HCT116 (cell line): Measurements from ENCODE around the gene GZF1. TPM values are rescaled to one million over a fixed set of nuclear protein-coding genes. Genes with fewer than 3 reads are reported as not detected.

Experiments
- ATAC-seq: fragments of 200-7000 bp; cut with Tn5 transposase; 2 replicates; pipeline ENCODE4 v1.9.1; 2020; ENCODE audit warnings: mild to moderate bottlenecking, moderate library complexity
- BruUV-seq: library from RNA; stranded (reverse); fragments of 400-500 nt; replicated peaks from 2 replicates; lab custom pipeline; 2021; lab: Mats Ljungman, UMichigan
- CTCF ChIA-PET: fragments of 300-600 bp; sonication (Branson Sonifier 250); formaldehyde crosslinking; loops from one replicate; lab custom pipeline; 2021; ENCODE audit warnings: antibody characterized with exemption; lab: Charles Lee
- POLR2A ChIA-PET: fragments of 300-600, 350-600 bp; sonication (Branson Sonifier 250); formaldehyde crosslinking; loops from one replicate; lab custom pipeline; 2021; ENCODE audit warnings: antibody characterized with exemption; lab: Charles Lee
- RAD21 ChIA-PET, 2 experiments: fragments of 300-600 bp; sonication (Branson Sonifier 250); formaldehyde crosslinking; loops; one replicate each; lab custom pipeline; 2023; ENCODE audit warnings: low total read pairs in 2 of 2; ENCODE audit not compliant: uncharacterized antibody in 2 of 2, unreplicated experiment in 2 of 2, low non-redundant PET in 1 of 2; lab: Charles Lee
- DNase-seq: peaks from one replicate; pipeline ENCODE4 v3.0.0-alpha.2; 2010; ENCODE audit warnings: low read depth, low spot score
- H2AFZ ChIP-seq: fragments of 200-600 bp; shearing (Covaris generic), sonication (generic); 2 replicates; pipeline ENCODE4 v1.6.1; 2017; ENCODE audit warnings: low read depth, mixed run types, mixed read lengths, antibody characterized with exemption, low read length; ENCODE audit not compliant: poor library complexity, severe bottlenecking
- H3K27ac ChIP-seq: 2 replicates; pipeline ENCODE4 v1.5.1; 2012; ENCODE audit warnings: low read depth, low read length
- H3K27me3 ChIP-seq: fragments of 200-600 bp; sonication (generic); 2 replicates; pipeline ENCODE4 v1.6.1; 2016; ENCODE audit warnings: mixed run types, low read length, mixed read lengths; ENCODE audit not compliant: insufficient read depth
- H3K36me3 ChIP-seq, 2 experiments: fragments of 200-500 bp in 1 of 2; fragments of 200-600 bp in 1 of 2; sonication (Bioruptor generic) in 1 of 2; sonication (generic) in 1 of 2; 2 replicates each; pipeline versions ENCODE4 v1.5.1 to v1.6.1; 2014 to 2016; ENCODE audit warnings: low read length in 2 of 2, inconsistent platforms in 1 of 2, mixed read lengths in 1 of 2, mixed run types in 1 of 2; ENCODE audit not compliant: insufficient read depth in 2 of 2, control insufficient read depth in 1 of 2
- H3K4me1 ChIP-seq, 2 experiments: fragments of 200-600 bp in 1 of 2; sonication (generic) in 1 of 2; 2 replicates each; pipeline versions ENCODE4 v1.5.1 to v1.6.1; 2012 to 2017; ENCODE audit warnings: low read length in 2 of 2, inconsistent platforms in 1 of 2, mild to moderate bottlenecking in 1 of 2, mixed read lengths in 1 of 2, mixed run types in 1 of 2, moderate library complexity in 1 of 2; ENCODE audit not compliant: insufficient read depth in 2 of 2, control insufficient read depth in 1 of 2
- H3K4me2 ChIP-seq: fragments of 200-600 bp; sonication (generic); 2 replicates; pipeline ENCODE4 v1.6.1; 2017; ENCODE audit warnings: mixed run types, low read length, mixed read lengths
- H3K4me3 ChIP-seq, 2 experiments: fragments of 200-600 bp in 1 of 2; sonication (generic) in 1 of 2; replicated peaks in 1 of 2; 2 replicates each; pipeline ENCODE4 v1.5.1; 2011 to 2016; ENCODE audit warnings: low read length in 2 of 2, control low read depth in 1 of 2, low read depth in 1 of 2, mild to moderate bottlenecking in 1 of 2, mixed read lengths in 1 of 2, mixed run types in 1 of 2
- H3K79me2 ChIP-seq: fragments of 200-600 bp; sonication (generic); 2 replicates; pipeline ENCODE4 v1.6.1; 2017; ENCODE audit warnings: mild to moderate bottlenecking, mixed run types, low read length, moderate library complexity, mixed read lengths; ENCODE audit not compliant: insufficient read depth
- H3K9ac ChIP-seq: fragments of 200-600 bp; sonication (generic); 2 replicates; pipeline ENCODE4 v1.6.1; 2016; ENCODE audit warnings: low read length, mixed read lengths
- H3K9me2 ChIP-seq: fragments of 200-600 bp; sonication (generic), shearing (Covaris generic); 2 replicates; pipeline ENCODE4 v1.6.1; 2017; ENCODE audit warnings: mixed run types, mild to moderate bottlenecking, moderate library complexity; ENCODE audit not compliant: insufficient read depth
- H3K9me3 ChIP-seq, 2 experiments: fragments of 200-500 bp in 1 of 2; fragments of 200-600 bp in 1 of 2; sonication (Bioruptor generic) in 1 of 2; sonication (generic) in 1 of 2; 2 replicates each; pipeline ENCODE4 v1.6.1; 2014 to 2017; ENCODE audit warnings: low read length in 2 of 2, mixed read lengths in 2 of 2, inconsistent platforms in 1 of 2, low read depth in 1 of 2, mild to moderate bottlenecking in 1 of 2, mixed run types in 1 of 2, moderate library complexity in 1 of 2; ENCODE audit not compliant: control insufficient read depth in 1 of 2, insufficient read depth in 1 of 2
- H4K20me1 ChIP-seq: fragments of 200-600 bp; sonication (generic), shearing (Covaris generic); 2 replicates; pipeline ENCODE4 v1.6.1; 2017; ENCODE audit warnings: mixed run types, mild to moderate bottlenecking, moderate library complexity; ENCODE audit not compliant: insufficient read depth
- CBX3 ChIP-seq: IDR thresholded peaks from 2 replicates; pipeline ENCODE4 v1.6.1; 2012; ENCODE audit warnings: low read depth
- CEBPB ChIP-seq: IDR thresholded peaks from 2 replicates; pipeline ENCODE4 v1.6.1; 2012; ENCODE audit warnings: low read depth
- EZH2 ChIP-seq: fragments of 200-600 bp; sonication (generic); IDR thresholded peaks from 2 replicates; pipeline ENCODE4 v1.6.1; 2017; ENCODE audit warnings: antibody characterized with exemption, mixed run types
- EZH2phosphoT487 ChIP-seq: fragments of 200-600 bp; IDR thresholded peaks from 2 replicates; pipeline ENCODE4 v1.6.1; 2018; ENCODE audit warnings: antibody characterized with exemption, borderline replicate concordance
- JUND ChIP-seq: IDR thresholded peaks from 2 replicates; pipeline ENCODE4 v1.6.1; 2012
- POLR2AphosphoS5 ChIP-seq: IDR thresholded peaks from 2 replicates; pipeline ENCODE4 v1.6.1; 2011; ENCODE audit warnings: mild to moderate bottlenecking, low read depth, low read length, moderate library complexity
- SIN3A ChIP-seq: IDR thresholded peaks from 2 replicates; pipeline ENCODE4 v1.6.1; 2012; ENCODE audit warnings: low read depth
- TCF7L2 ChIP-seq: IDR thresholded peaks from 2 replicates; pipeline ENCODE4 v1.7.0; 2011; ENCODE audit warnings: borderline replicate concordance, inconsistent platforms; ENCODE audit not compliant: insufficient read depth, insufficient read length; ENCODE audit errors: extremely low read depth
- intact Hi-C: fragments of 100-400 bp; cut with micrococcal nuclease; formaldehyde crosslinking; loops from 2 replicates; pipeline ENCODE4 v1.10.0; 2022
- total RNA-seq: library from RNA; stranded (reverse); gene quantifications from one replicate; pipeline ENCODE4 v1.2.1, GENCODE V29; 2021; ENCODE audit not compliant: unreplicated experiment
- TF ChIP-seq, protein P1 (sequence below), 3 experiments: fragments of 200-600 bp in 1 of 3; sonication (generic) in 1 of 3; IDR thresholded peaks in 2 of 3; conservative IDR thresholded peaks in 1 of 3; 2 replicates each; pipeline ENCODE4 v1.5.1; 2012 to 2017; ENCODE audit warnings: low read depth in 2 of 3, low read length in 2 of 3, antibody characterized with exemption in 1 of 3, borderline replicate concordance in 1 of 3, control low read depth in 1 of 3, mild to moderate bottlenecking in 1 of 3, mixed read lengths in 1 of 3, mixed run types in 1 of 3, moderate library complexity in 1 of 3; ENCODE audit not compliant: insufficient read depth in 1 of 3

The GZF1 gene
- total RNA-seq, 1 experiment from 2014 or later: 10.4 TPM

DNA sequence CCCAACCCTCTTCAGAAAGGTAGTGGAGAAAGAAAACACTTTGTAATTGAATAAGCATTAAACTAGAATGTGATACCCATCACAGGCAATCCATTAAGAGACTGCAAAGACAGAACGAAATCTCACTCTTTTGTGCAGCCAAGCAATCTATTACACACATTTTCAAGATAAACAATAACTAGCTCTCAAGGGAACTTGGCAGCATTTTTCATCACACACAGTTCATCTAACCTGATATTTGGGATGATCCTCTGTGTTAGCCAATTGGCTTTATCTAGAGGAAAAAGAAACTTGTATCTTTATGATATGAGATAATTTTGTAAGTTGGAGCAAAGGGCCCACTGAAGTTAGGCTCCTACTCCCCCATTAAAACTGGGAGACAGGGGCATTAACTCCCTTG lies 1.5 kb upstream of the GZF1 start:
- no TSS peak for BruUV-seq
- peak overlapping the region; percentile 60 to 76 for H3K4me3 ChIP-seq
- H2AFZ ChIP-seq: no peak overlapping the region
- peaks cover 46% of the 10 kb centered on the region for H3K79me2 ChIP-seq
- H4K20me1 ChIP-seq: no peaks in the 10 kb centered on the region
- RAD21 ChIA-PET: no interaction called here
- DNase-seq (no peak), ATAC-seq (no peak)
- H3K9me2 ChIP-seq: no peaks in the 10 kb centered on the region
- no peaks in the 10 kb centered on the region for H3K27me3 ChIP-seq
- H3K4me2 ChIP-seq: peak overlapping the region; percentile 97
- peak overlapping the region; percentile 96; the same call in 1 of the 2 replicates for H3K27ac ChIP-seq
- intact Hi-C loops: loop anchor here (10.0 kb wide), 1 partner anchor 54 kb away; no protein-coding TSS in a partner anchor
- peak overlapping the region; percentile 96 for H3K9ac ChIP-seq
- TF ChIP-seq POLR2AphosphoS5 (no peak), SIN3A (no peak), JUND (no peak), CEBPB (no peak), EZH2 (no peak)
- TF ChIP-seq, protein P1, sequence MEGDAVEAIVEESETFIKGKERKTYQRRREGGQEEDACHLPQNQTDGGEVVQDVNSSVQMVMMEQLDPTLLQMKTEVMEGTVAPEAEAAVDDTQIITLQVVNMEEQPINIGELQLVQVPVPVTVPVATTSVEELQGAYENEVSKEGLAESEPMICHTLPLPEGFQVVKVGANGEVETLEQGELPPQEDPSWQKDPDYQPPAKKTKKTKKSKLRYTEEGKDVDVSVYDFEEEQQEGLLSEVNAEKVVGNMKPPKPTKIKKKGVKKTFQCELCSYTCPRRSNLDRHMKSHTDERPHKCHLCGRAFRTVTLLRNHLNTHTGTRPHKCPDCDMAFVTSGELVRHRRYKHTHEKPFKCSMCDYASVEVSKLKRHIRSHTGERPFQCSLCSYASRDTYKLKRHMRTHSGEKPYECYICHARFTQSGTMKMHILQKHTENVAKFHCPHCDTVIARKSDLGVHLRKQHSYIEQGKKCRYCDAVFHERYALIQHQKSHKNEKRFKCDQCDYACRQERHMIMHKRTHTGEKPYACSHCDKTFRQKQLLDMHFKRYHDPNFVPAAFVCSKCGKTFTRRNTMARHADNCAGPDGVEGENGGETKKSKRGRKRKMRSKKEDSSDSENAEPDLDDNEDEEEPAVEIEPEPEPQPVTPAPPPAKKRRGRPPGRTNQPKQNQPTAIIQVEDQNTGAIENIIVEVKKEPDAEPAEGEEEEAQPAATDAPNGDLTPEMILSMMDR (IDR thresholded peaks at IDR 0.05 in 2 of 3, conservative IDR thresholded peaks at IDR 0.05 in 1 of 3; ENCODE audit: borderline replicate concordance in 1 of 3, insufficient read depth in 1 of 3, low read depth in 2 of 3, low read length in 2 of 3): no peak
- CTCF ChIA-PET: no interaction called here
- H3K4me1 ChIP-seq: peaks cover 24 to 46% of the 10 kb centered on the region in 2 experiments
- no peaks in the 10 kb centered on the region for H3K9me3 ChIP-seq
- peaks cover 3 to 11% of the 10 kb centered on the region in 2 experiments; a peak in 1 of 4 replicates for H3K36me3 ChIP-seq
- POLR2A ChIA-PET: interaction anchor here (1.1 kb wide), 1 partner anchor 18 kb away, joined by 3 read pairs; no protein-coding TSS in a partner anchor

DNA sequence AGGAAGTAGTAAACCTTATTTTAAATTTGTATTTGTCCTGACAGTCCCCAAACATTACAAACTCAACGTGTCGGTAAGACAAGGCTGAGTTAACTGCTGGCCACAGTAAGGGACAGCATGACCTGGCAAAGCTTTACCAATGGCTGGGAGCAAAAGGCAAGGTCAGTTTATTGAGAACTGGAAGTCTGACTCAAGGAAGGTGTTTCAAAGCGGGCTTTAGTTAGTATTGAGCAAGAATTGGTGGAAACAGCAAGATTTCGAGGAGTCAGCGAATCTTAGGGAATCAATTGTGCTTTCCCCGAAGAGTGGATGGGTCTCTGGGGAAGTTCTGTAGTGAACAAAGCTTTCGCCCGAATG lies 885 bp upstream of the GZF1 start:
- Histone ChIP-seq H3K27ac (peak overlapping the region; percentile 96), H3K27me3 (no peaks in the 10 kb centered on the region), H3K9me2 (no peaks in the 10 kb centered on the region), H2AFZ (no peak overlapping the region), H3K9me3 (no peaks in the 10 kb centered on the region), H3K4me1 (peaks cover 24 to 45% of the 10 kb centered on the region in 2 experiments), H4K20me1 (no peaks in the 10 kb centered on the region), H3K36me3 (peaks cover 0 to 7% of the 10 kb centered on the region in 2 experiments; a peak in 1 of 4 replicates), H3K79me2 (peaks cover 46% of the 10 kb centered on the region), H3K4me2 (peak overlapping the region; percentile 97), H3K4me3 (peak overlapping the region; percentile 60 to 76), H3K9ac (peak overlapping the region; percentile 96)
- intact Hi-C loops: loop anchor here (10.0 kb wide), 1 partner anchor 54 kb away; no protein-coding TSS in a partner anchor
- POLR2A ChIA-PET: interaction anchor here (0.5 to 1.1 kb wide), 3 partner anchors 11 to 261 kb away, joined by 3 to 5 read pairs (median 4); no protein-coding TSS in a partner anchor
- ATAC-seq: no peak
- no TSS peak for BruUV-seq
- CTCF ChIA-PET: no interaction called here
- RAD21 ChIA-PET: no interaction called here
- TF ChIP-seq CBX3 (no peak), EZH2 (no peak), TCF7L2 (no peak), EZH2phosphoT487 (no peak)
- DNase-seq: no peak
